Globus pallidus (tissue), 1 donor: ENCODE measurements around the gene CRKL.
"Not testable (repeated sequence)": the region's sequence is repeated elsewhere in the genome, so short reads cannot be mapped to it uniquely, and the experiment has no call there.

Experiments used
- DNase-seq: peaks from one replicate; pipeline ENCODE4 v3.0.0-alpha.2; 2015; ENCODE audit warnings: low spot score

CRKL gene, protein sequence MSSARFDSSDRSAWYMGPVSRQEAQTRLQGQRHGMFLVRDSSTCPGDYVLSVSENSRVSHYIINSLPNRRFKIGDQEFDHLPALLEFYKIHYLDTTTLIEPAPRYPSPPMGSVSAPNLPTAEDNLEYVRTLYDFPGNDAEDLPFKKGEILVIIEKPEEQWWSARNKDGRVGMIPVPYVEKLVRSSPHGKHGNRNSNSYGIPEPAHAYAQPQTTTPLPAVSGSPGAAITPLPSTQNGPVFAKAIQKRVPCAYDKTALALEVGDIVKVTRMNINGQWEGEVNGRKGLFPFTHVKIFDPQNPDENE

DNA sequence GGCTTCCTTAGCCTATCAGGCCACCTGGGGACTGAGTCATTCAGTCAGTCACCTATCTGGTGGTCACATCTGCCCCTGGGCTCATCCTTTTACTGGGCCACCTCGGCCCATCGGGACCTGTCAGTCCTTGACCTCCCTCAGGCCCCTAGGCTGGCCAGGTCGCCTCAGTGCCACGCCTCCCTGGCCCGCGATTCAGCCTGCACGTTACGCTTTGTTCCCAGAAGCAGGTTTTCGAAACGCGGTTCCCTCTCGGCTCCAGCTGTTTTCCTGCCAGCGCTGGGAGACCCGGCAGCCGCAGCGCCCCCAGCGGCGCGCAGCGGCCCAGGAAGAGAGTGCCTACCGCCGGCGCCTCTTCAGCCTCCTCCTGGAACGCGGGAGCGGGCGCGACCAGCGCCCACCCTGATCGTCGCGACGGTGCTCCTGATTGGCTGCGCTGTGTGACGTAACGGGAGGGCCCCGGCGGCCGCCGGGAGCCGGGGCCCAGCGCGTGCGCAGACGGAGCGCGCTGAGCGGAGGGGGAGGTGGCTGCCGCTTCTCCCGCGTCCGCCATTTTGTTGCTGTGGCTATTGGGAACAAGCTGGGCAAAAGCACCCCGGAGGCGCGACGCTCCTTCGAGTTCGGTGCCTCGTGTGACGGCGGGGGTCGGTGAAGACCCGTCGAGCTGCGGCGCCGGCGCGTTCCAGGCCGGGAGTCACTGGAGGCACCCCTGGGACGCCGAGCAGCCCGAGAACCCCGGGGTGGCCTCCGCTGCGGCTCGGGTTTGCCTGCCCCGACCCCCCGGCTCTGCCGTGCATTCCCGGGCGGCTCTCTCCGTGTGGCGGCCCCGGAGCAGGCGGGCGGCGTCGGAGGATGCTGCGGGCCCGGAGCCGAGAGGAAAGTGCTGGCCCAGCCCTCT lies at the start of gene CRKL:
TSS of gene CRKL (plus strand) at position 492 of the 895 bp plus-strand sequence. CDS start 528 bp downstream, outside the sequence.
- peak; percentile 97 for DNase-seq

DNA sequence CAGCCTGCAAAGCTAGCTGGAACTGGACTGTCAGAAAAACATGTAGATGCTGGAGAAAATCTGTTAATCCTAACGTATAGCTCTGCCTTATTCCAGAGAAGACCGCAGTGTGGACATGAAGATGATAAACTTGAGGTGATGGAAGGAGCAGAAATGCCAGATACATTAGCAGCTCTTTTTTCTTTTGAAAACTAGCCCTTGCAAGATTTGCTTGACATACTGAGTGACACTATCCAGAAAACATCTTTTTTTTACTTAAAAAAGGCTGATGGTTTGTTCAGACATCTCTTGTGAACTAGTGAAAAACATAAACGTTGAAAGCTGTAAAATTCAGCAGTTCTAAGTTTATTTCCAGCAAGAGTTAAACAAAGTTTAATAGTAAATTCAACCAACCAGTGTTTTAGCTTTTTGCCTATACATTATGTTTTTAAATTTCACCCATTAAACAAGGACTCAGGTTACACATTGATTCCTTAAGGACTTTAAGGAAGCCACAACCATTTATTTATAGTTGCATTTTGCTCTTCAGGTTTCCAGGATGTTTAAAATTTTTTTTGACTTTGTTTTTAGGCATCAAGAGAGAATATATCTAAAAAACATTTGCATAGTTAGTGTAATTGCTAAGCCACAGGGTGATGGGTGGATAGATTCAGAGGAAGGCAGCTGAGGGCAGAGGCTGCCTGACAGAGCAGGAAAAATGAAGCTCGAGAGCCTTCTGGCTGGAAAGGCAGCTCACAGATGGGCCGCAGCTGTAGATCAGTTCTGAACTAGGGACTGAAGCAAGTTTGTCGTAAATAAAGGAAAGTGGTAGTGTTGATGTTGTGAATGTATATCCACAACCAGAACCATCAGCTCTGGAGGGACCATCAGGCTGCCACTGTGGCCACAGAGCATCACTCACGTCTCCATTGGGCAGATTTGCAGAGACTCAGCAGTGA lies 48.9 kb upstream of the CRKL start:
- DNase-seq: no peak

DNA sequence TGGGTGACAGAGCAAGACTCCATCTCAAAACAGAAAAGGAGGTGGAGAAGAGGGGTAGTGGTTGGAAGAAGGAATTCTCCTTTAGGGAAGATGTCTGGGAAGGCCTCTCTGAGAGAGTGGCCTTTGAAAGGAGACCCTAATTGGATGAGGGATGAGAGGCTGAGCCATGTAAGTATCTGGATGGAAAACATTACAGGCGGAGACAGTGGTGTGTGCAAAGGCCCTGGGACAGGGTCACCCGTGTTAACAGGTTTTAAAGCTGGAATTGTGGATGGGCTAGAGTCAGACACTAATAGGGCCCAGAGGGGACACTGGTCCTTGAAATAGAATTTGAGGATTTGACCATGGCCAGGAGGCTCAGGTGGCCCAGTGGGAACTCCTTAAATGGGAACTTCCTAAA lies 48.0 kb upstream of the CRKL start:
- DNase-seq: no peak

DNA sequence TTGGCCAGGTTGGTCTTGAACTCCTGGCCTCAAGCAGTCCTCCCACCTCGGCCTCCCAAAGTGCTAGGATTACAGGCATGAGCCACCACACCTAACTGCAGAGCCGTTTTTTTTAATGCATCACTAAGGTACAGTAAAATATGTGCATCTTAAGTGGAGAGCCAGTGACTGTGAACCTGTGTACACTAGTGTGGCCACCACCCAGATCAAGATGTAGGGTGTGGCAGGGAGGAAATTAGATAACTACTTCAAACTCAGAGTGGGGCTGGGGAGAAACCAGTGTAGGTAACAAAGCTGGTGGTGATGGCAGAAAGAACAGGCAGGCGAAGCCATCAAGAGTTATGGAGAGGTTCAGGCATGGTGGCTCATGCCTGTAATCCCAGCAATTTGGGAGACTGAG lies 44.0 kb upstream of the CRKL start:
- DNase-seq: no peak

DNA sequence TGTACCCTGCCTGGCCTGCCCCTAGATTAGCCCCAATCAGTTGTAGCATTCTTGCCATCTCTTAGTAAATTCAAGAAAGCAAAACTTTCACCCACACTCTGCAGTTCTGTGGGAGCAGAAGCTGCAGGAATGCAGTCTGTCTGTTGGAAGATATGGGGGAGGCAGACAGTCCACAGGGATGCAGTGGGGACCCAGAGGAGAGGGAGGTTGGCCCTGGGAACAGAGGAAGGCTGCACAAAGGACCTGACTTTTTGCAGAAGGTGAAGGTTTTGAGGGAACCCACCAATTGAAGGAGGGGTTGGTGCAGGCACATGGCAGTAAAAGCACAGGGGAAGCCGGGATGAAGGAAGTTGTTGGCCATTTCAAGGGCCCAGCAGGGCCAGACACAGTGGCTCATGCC lies 41.9 kb upstream of the CRKL start:
- DNase-seq: no peak

DNA sequence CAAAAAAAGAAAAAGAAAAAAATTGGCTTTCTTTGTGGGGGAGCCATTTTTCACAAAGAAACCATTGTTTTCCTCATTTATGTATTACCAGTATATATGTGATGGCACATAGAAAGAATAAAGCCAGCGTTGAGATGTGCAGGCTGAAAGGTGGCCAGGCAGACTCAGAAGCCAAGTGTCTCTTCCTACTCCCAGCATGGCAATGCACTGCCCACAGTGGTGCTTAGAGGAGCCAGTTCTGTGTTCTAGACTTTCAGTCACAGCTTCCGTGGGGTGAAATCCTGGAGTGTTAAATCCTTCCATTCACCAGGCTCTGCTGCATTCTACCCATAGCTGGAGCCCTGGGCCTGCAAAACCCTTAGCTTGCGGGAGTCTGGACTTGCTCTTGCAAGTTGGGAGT lies 39.5 kb upstream of the CRKL start:
- no peak for DNase-seq

DNA sequence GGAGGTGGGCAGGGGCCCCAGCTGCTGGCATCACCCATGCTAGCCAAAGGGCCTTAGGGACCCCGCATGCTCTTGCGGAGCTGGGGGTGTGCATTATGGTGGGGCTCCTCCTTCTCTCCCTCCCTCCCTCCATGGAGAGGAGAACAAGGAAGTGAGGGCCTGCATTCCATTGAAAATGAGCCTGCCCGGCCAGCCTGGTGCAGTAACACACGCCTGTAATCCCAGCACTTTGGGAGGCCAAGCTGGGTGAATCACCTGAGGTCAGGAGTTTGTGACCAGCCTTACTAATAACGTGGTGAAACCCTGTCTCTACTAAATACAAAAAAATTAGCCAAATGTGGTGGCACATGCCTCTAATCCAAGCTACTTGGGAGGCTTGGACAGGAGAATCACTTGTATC lies 36.0 kb upstream of the CRKL start:
- DNase-seq: no peak

DNA sequence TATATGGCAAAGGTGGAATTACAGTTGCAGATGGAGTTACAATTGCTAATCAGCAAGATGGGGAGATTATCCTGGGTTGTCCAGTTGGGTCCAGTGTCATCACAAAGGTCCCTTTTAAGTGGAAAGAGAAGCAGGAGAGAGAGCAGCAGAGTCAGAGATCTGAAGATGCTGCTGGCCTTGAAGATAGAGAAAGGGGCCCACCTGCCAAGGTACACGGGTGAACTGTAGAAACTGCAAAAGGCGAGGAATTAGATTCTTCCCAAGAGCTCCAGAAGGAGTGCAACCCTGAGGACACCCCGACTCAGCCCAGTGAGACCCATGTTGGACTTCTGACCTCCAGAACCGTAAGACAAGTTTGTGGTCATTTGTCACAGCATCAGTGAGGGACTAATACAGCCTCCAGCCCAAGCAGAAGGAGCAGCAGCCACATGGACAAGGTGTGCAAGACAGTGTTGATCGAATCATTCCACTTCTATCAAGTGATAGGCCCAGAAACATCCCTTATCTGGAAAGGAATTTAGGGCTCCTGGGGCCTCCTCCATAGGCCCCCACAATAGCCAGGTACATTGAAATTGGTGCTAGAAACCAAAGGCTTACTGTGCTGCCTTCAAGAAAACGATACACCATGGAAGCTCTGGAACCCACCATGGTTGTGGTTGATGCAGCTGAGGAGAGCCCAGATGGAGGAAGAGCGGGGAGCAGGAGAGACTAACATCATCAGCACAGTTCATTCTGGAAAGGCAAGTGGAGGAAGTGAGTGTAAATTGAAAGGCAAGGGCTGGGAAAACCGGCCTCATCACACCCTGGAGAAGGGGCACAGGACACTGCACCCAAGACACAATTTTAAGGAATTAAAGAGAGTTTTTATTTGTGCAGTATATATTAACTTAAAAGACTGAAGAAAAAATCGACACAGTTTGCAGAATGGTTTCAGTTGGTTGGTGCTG lies 35.1 kb upstream of the CRKL start:
- no peak for DNase-seq

DNA sequence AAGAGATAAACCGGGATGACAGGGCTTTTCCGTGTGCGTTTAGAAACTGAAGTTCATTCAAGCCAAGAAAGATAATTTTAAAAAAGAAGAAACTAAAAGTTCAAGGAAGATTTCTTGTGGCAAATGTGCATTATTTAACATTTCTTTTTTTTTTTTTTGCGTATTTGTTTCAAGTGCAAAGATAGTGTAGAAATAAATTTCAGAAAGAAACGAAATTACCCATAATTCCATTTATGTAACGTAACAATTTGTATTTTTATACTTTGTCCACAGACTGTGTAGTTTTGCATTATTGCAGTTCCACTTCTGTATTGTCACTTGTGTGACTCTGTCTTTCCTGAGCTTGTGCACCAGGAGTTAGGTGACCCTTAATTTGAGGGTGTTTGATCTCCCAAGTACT lies 34.4 kb upstream of the CRKL start:
- DNase-seq: no peak

DNA sequence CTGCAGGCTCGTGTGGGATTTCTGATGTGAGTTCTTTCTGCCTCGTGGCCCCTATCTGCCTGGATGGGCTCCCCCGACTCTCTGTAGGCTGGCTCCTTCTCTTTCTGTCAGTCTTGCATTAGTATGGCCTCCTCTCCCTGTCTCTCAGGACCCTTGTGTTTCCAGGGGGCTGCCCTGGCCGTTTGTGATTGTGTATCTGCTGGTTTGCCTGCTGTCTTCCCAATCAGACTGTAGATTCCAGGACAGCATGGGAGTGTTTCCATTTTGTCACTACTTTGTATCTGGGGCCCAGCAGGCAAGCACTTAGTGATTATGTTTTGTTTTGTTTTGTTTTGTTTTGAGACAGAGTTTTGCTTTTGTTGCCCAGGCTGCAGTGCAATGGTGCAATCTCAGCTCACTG lies 32.8 kb upstream of the CRKL start:
- DNase-seq: no peak

DNA sequence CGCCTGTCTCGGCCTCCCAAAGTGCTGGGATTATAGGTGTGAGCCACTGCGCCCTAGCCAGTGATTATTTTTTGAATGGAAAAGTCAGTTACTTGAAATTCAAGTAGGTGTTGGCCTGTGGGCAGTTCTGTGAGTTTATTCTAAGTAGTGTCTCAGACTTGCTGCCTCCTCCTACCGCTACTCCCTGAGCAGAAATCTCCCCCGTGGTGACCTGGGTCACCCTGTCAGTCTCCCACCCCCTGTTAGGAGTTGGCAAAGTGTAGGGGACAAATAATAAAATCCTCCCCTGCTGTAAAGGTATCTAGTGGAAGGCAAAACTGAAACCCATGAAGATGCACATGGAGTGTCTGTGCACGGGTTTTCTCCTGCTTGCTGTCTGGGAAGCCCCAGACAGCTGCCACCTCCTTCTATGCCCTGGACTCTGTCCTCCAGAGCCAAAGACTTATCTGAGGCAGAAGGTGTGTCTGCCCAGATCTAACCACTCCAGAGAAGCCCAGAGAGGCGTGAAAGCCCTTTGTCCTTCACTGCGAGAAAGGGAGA lies 32.1 kb upstream of the CRKL start:
- DNase-seq: no peak

DNA sequence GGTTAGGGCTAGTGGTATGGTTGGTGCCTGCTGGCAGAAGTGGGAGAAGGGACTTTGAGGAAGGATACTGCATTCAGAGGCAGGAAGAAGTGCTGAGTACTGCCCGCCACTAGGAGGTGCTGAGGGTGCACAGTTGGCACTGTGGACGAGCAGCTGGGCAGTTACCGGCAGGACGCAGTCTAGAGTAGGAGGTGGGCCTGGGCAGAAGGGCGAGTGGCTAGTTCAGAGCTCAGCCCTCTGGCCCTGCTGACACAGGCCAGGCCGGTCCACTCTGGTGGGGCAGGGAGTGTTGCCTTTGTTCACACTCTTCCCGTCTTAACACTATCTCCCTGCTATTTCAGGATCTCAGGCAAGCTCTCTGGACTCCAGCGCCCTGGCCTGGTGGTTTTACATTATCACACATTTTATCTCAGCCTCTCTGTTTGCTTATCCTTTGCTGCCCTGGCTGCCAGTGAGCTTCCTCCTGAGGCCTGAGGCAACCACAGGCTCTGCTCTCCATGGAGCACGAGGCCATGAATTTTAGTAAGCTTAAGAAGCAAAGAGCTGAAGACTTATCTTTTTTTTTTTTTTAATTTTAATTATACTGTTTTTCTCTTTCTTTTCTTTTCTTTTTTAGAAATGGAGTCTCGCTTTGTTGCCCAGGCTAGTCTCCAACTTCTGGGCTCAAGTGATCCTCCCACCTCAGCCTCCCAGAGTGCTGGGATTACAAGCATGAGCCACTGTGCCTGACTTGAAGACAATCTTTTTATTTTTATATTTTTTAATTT lies 31.5 kb upstream of the CRKL start:
- DNase-seq: peak; percentile 66

DNA sequence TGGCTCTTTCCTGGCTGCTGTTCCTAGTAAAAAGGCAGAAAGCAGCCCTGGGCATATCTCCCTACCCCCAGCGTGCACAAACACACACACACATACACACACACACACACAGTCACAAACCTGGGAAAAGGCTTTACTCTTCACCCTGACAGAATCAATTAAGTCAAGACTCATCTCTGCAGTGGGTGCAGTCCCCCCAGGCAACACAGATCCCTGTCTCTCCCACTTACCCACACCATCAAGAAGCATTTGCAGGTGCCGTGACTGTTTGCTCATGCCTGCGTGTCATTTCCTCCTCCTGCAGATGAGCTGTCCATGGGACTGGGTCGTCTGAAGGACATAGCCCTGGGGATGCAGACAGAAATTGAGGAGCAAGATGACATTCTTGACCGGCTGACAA lies 29.8 kb upstream of the CRKL start:
- DNase-seq: no peak

DNA sequence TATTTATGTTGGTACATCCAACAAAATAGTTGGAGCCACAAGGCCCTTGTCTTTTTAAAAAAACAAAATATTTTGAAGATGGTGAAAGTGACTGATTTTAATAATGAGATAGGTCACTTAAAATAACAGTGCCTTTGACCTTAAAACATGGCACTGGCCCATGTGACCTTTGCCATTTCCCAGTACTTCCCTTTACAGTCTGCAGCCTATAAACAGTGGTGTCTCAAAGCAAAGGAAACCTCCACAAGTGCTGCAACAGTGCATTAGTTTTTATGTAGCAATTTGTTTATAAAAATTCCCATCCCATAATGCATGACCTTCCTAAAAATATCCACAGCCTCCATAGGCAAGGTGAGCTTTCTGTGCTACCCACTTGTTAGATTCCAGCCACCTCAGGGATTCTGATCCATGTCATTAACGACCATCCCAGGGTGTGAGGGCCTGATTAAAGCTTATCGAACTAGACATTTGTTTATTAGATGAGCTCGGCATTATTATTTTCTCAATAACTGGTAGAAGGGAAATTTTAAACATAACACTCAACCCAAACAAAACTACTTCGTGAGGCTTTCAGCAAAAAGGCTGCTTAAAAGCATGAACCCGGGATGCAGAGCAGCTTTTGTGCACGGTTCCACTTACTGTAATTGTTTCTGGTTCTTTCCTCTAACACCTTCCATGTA lies 28.0 kb upstream of the CRKL start:
- DNase-seq: no peak

DNA sequence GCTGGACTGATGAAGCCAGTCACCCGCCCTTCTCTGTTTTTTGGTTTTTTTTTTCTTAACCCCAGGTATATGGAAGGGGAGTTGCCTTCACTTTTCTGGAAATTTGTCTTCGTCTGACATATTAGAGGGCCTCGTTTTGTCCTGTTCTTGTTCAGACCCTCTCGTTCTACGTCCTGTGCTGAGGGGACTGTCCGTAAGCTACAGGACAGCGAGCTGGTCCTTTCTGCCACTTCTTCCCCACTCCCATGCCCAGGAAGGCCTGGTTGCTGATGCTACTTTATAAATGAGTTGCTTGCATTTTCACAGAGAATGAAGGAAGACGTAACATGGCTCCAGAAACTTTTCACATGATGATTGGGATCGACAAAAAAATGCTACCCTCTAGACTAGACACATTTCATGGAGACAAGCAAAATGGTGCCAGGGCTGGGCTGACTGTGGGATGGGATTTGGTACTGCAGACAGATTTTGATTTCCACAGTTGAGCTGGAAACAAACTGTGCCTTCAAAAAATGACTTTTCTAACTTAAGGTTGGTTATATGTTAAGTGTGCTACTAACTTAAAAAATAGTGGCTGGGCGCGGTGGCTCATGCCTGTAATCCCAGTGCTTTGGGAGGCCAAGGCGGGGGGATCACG lies 27.2 kb upstream of the CRKL start:
- DNase-seq: no peak

DNA sequence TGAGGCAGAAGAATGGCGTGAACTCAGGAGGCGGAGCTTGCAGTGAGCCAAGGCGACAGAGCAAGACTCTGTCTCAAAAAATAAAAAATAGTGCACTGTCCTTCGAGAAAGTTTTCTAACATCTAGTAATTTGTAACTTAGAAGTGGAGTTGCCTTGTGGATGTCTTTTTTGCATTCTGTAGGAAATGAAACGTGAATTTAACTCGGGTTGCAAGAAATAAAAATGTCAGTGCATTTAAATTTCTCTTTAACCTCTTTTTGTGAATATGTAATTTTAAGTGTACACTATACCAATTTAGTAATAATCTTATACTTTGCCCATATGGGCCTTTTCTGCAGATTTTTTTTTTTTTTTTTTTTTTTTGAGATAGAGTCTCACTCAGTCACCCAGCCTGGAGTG lies 26.2 kb upstream of the CRKL start:
- no peak for DNase-seq

DNA sequence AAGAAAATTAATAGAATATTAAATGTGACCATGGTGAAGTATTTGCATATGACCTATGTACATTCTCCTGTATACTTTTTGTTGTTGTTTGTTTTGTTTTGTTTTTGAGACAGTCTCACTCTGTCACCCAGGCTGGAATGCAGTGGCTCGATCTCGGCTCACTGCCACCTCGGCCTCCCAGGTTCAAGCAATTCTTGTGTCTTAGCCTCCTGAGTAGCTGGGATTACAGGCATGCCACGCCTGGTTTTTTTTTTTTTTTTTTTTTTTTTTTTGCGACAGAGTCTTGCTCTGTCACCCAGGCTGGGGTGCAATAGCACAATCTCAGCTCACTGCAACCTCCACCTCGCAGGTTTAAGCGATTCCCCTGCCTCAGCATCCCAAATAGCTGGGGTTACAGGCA lies 19.5 kb upstream of the CRKL start:
- not testable (repeated sequence) for DNase-seq

DNA sequence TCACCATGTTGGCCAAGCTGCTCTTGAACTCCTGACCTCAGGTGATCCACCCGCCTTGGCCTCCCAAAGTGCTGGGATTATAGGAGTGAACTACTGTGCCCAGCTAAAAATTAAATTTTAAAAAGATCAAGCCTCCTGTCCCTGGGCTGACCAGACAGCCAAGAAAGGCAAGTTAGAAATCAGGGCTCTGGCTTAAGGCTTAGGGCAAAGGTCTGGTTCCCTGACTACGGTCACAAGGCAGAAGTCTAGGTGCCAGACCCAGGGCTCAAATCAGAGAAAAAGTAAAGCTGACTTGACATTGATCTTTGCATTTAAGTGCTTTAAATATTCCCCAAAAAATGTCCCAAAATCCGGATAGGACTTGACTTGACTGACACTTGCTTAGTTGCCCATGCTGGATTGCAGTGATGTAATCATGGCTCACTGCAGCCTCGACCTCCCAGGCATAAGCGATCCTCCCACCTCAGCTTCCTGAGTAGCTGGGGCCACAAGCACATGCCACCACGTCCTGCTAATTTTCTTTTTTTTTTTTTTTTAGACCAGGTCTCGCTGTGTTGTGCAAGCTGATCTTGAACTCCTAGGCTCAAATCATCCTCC lies 17.3 kb upstream of the CRKL start:
- no peak for DNase-seq
